GM12873 (cell line): ENCODE data around the gene PRDM5.

Source experiments
- TF ChIP-seq, protein P1 (sequence below): IDR thresholded peaks from 2 replicates; pipeline ENCODE4 v1.5.1; 2012; ENCODE audit warnings: low read depth, mild to moderate bottlenecking, moderate library complexity, low read length, control low read depth; ENCODE audit not compliant: insufficient read depth; ENCODE audit errors: missing control alignments

PRDM5 gene

DNA sequence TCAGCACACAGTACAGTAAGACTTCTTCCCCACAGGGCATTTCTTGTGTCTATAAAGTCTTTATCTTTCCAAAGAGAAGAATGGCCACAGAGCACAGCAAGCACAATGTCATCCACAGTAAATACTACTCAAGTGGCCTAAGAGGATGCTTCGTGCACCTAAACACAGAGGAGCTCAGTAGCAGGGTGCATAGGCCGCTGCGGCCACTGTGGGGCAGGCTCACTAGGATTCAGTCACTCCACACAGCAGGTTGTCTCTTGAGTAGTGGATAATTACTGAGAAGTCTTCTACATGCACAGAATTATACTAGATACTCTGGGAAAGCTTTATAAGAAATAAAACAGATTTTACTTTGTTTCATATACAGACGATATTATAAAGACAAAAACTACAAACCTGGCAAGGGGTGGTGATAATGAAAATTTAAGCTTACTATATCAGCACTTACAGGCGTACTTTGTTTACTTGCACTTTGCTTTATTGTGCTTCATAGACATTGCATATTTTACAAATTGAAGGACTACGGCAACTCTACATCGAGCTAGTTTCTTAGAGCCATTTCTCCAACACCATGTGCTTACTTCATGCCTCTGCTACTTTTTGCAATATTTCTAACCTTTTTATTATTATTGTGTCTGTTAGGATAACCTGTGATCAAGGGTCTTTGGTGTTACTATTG, 78.5 kb downstream of the PRDM5 start:
- TF ChIP-seq, protein P1, sequence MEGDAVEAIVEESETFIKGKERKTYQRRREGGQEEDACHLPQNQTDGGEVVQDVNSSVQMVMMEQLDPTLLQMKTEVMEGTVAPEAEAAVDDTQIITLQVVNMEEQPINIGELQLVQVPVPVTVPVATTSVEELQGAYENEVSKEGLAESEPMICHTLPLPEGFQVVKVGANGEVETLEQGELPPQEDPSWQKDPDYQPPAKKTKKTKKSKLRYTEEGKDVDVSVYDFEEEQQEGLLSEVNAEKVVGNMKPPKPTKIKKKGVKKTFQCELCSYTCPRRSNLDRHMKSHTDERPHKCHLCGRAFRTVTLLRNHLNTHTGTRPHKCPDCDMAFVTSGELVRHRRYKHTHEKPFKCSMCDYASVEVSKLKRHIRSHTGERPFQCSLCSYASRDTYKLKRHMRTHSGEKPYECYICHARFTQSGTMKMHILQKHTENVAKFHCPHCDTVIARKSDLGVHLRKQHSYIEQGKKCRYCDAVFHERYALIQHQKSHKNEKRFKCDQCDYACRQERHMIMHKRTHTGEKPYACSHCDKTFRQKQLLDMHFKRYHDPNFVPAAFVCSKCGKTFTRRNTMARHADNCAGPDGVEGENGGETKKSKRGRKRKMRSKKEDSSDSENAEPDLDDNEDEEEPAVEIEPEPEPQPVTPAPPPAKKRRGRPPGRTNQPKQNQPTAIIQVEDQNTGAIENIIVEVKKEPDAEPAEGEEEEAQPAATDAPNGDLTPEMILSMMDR, result peak; percentile 32

DNA sequence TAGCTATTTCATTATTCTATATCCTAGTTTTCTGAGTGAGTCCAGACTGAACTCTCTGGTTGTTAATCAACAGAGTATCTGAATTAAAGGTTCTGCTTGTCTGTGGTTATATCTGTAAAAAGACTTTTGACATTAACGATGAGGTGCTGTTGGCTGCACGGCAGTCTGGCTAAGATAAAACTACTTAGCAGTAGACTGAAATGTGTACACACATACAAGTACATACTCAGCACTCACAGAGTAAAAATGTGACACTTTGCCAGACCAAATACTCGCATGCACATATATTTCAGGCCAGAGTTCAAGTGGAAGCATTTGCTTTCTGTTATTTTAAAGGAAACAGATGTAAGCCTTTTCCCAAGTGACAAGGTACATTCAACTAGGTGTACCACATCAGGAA, 80.5 kb downstream of the PRDM5 start:
- TF ChIP-seq, protein P1, result no peak

DNA sequence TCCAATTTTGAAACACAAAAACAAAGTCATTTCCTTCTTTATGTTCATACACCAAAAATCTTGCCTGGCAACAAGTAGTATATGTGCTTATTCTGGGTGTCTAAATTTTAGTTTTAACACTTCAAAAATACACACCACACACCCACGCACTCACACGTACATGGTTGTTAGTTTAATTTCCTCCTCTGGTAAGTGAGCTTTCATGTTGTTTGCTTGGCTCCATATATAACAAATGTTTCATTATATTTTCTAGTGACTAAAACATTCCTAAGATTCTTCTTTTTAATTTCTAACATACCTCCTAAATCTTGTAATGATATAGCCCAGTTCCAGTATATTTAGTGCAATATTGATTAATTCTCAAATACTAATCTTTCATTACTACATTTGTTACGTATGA, 80.9 kb downstream of the PRDM5 start:
- TF ChIP-seq, protein P1, result no peak

DNA sequence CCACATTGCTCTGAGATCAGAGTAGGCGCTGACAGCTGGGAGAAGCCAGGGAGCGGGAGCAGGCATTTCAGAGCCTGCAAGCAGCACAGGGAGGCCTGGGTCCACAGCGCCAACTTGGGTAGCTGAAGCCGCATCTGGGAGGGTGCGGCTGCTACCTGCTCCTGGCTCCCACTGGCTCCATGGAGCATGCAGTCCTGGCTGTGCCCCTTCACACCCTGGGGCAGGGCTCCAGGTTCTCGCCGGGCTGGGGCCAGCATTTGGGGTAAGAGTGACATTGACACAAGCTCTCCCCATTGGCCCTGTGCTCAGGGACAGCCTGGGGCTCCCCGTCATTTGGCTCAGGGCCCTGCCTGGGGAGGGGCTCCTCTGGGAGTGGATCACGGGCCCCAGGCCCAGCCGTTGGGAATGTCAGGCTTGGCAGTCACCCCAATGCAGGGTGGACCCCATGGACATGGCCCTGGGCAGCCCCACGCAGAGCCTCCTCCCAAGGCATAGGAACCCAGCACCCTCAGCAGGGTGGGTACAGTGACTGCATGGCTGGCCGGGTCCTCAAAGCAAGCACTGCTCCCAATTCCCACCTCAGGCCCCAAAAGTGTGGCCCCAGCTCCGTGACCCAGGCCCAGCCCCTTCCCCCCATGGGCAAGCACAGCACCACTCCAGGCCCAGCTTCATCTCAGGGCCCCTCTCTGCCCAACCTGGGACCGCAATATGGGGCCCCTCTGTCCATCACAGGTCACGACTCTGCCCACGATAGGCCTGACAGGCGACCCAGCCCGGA, 82.4 kb downstream of the PRDM5 start:
- TF ChIP-seq, protein P1, result no peak

DNA sequence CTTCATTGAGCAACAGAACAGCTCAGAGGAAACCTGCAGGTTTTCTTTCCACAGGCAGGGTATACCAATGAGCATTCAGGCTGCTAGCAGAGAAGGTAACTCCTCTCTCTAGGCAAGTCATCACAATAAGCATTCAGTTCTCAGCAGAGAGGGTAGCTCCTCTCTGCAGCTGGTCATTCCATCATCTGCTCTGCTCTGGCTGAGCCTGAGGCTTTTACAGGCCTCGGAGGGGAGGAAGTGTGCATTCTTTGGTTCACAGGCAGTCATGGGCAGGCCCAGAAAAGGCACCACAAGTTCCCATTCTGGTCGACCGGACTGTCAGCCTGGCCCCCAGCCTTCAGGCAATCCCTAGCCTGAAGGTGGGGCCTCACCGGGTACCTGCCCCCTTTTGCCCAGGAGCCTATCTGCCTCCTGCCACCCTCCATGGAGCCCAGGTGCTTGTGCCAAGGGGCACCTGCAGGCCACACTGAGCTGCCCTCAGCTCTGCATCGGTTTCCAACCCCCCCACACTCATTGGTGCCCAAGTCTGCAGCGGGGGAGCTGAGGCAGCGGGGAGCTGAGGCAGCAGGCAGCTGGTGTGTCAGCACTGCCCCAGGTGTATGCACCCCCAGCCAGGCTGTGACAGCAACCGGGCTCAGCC, 83.1 kb downstream of the PRDM5 start:
- TF ChIP-seq, protein P1, result no peak

DNA sequence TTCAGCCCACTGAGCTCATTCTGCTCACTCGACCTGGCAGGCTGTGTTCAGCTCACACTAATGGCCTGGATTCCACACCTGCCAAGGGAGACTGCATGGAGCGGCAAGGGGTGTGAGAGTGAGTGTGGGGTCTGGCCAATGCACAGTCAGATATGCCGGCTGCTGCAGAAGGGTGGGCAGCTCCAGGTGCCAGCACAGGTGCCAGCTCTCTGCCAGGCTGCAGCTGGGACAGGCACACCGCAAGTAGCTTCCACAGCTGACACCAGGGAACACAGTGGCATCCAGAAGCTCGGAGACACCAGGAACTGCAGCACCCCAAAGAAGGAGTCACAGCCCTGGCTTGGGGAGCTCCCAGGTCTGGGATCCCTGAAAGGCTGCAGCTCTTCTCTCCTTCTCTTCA, 83.7 kb downstream of the PRDM5 start:
- TF ChIP-seq, protein P1, result no peak

DNA sequence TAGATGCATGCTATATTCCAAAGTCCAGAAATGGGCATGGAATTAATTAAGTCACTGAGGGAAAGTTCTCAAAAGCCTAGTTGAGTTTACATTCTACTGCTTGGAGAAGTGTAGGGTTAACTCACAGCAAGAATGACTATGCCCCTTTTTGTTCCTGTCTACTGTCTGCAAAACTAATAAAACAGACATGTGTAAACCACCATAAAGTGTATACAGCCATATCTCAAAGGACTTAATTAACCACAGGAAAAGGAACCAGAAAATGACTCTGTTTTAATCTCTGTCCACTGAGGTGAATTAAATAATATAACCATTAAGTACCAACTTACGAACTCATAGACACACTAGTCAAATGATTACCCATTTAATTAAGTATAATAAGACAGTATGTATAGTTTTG, 84.9 kb downstream of the PRDM5 start:
- TF ChIP-seq, protein P1, result no peak
